Thoracic aorta (tissue), 2 donors: ENCODE data around the gene EED. TPM values are rescaled to one million over a fixed set of nuclear protein-coding genes. Genes with fewer than 3 reads are reported as not detected.
"Not testable (repeated sequence)": the region's sequence is repeated elsewhere in the genome, so short reads cannot be mapped to it uniquely, and the experiment has no call there.

ENCODE experiments used
- ATAC-seq: fragments of 150-250 bp; one replicate; pipeline ENCODE4 v1.8.0; 2017; ENCODE audit warnings: low read depth; ENCODE audit not compliant: insufficient number of reproducible peaks, low FRiP score
- DNase-seq: peaks from one replicate; pipeline ENCODE4 v3.0.0-alpha.2; 2020; ENCODE audit warnings: low spot score
- H3K27ac ChIP-seq, 2 donors: fragments of 200-600 bp; sonication (generic); 1 replicate in 1 of 2; 2 replicates in 1 of 2; pipeline ENCODE4 v1.5.1; 2016; ENCODE audit warnings: mild to moderate bottlenecking in 2 of 2, moderate library complexity in 2 of 2
- H3K27me3 ChIP-seq: fragments of 200-600 bp; sonication (generic); replicated peaks from 2 replicates; pipeline ENCODE4 v1.6.0; 2016; ENCODE audit warnings: mild to moderate bottlenecking; ENCODE audit not compliant: insufficient read depth
- H3K36me3 ChIP-seq: fragments of 200-600 bp; sonication (generic); one replicate; pipeline ENCODE4 v1.5.1; 2016
- H3K4me1 ChIP-seq, 2 donors: fragments of 200-600 bp; sonication (generic); 1 replicate in 1 of 2; 2 replicates in 1 of 2; pipeline versions ENCODE4 v1.5.1 to v1.6.0; 2016; ENCODE audit warnings: low read depth in 2 of 2, mild to moderate bottlenecking in 1 of 2; ENCODE audit not compliant: control insufficient read depth in 1 of 2
- H3K4me3 ChIP-seq: fragments of 200-600 bp; sonication (generic); 2 replicates; pipeline ENCODE4 v1.5.1; 2016; ENCODE audit warnings: mild to moderate bottlenecking
- H3K9me3 ChIP-seq: fragments of 200-600 bp; sonication (generic); 2 replicates; pipeline ENCODE4 v1.5.1; 2016
- CTCF ChIP-seq: fragments of 200-600 bp; sonication (generic); IDR thresholded peaks from one replicate; pipeline ENCODE4 v1.5.1; 2019; ENCODE audit warnings: antibody characterized with exemption
- total RNA-seq, 2 donors: library from RNA; depleted of rRNA; stranded (reverse); fragments of >200 nt; gene quantifications; one replicate each; pipeline versions ENCODE4 v1.1.0 to v1.2.3, GENCODE V29; 2016

The EED gene
- total RNA-seq, 2 donors from 2014 or later = 19.0 to 22.4 TPM

- ATAC-seq = no peak
- no peak for TF ChIP-seq CTCF
- H3K27ac ChIP-seq = no peak overlapping the region
- no peaks in the 10 kb centered on the region for H3K4me1 ChIP-seq
- no peaks in the 10 kb centered on the region for H3K27me3 ChIP-seq
- H3K36me3 ChIP-seq = peaks cover 8% of the 10 kb centered on the region
- H3K4me3 ChIP-seq = no peak overlapping the region
- no peaks in the 10 kb centered on the region for H3K9me3 ChIP-seq
- no peak for DNase-seq
Measured at GRCh38 chr11:86278226-86278625, 33.7 kb downstream of the EED start.

- H3K4me3 ChIP-seq = no peak overlapping the region
- H3K27ac ChIP-seq = no peak overlapping the region
- ATAC-seq (no peak), DNase-seq (no peak)
- peaks cover 17% of the 10 kb centered on the region for H3K36me3 ChIP-seq
- H3K27me3 ChIP-seq = no peaks in the 10 kb centered on the region
- H3K4me1 ChIP-seq = no peaks in the 10 kb centered on the region
- TF ChIP-seq CTCF = no peak
- H3K9me3 ChIP-seq = no peaks in the 10 kb centered on the region
Measured at GRCh38 chr11:86279747-86280146, 35.2 kb downstream of the EED start.

GRCh38 chr11:86287468-86287796 lies 42.9 kb downstream of the EED start:
- no peak for ATAC-seq
- peaks cover 10% of the 10 kb centered on the region for H3K36me3 ChIP-seq

GRCh38 chr11:86288776-86289507 lies 44.4 kb downstream of the EED start:
- Histone ChIP-seq H3K4me3 (no peak overlapping the region), H3K36me3 (peaks cover 9% of the 10 kb centered on the region), H3K27ac (no peak overlapping the region), H3K27me3 (no peaks in the 10 kb centered on the region), H3K4me1 (no peaks in the 10 kb centered on the region), H3K9me3 (no peaks in the 10 kb centered on the region)
- no peak for TF ChIP-seq CTCF
- no peak for DNase-seq
- ATAC-seq = no peak

More at GRCh38 chr11:86287468-86287796, 42.9 kb downstream of the EED start:
- Histone ChIP-seq H3K4me3 (no peak overlapping the region), H3K4me1 (no peaks in the 10 kb centered on the region), H3K27ac (no peak overlapping the region), H3K27me3 (no peaks in the 10 kb centered on the region), H3K9me3 (no peaks in the 10 kb centered on the region)
- no peak for DNase-seq
- no peak for TF ChIP-seq CTCF

GRCh38 chr11:86289508-86290280 lies 45.1 kb downstream of the EED start:
- not testable (repeated sequence) for H3K4me3 ChIP-seq, H3K27ac ChIP-seq, H3K27me3 ChIP-seq, H3K36me3 ChIP-seq, ATAC-seq, H3K4me1 ChIP-seq, H3K9me3 ChIP-seq, DNase-seq
